ENCODE measurements around the gene DEFB121.

DNA sequence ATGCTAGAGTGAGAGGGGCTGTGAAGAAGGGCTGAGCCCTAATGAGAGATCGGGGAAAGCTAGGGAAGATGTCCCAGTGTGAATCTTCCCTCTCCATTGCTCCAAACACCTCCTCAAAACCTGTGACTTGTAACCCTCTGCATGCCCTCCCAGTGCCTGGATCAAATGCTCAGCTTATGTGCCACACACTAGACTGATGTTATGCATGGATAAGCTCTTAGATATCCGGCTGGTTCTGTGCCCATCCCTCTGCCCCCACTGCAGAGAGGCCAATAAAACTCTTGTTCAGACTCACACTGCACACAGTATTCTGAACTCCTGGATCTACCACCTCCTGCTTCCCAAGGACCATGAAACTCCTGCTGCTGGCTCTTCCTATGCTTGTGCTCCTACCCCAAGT lies 37.7 kb downstream of the DEFB121 start, which contains the start of gene DEFB118:
- TF ChIP-seq, protein P1, sequence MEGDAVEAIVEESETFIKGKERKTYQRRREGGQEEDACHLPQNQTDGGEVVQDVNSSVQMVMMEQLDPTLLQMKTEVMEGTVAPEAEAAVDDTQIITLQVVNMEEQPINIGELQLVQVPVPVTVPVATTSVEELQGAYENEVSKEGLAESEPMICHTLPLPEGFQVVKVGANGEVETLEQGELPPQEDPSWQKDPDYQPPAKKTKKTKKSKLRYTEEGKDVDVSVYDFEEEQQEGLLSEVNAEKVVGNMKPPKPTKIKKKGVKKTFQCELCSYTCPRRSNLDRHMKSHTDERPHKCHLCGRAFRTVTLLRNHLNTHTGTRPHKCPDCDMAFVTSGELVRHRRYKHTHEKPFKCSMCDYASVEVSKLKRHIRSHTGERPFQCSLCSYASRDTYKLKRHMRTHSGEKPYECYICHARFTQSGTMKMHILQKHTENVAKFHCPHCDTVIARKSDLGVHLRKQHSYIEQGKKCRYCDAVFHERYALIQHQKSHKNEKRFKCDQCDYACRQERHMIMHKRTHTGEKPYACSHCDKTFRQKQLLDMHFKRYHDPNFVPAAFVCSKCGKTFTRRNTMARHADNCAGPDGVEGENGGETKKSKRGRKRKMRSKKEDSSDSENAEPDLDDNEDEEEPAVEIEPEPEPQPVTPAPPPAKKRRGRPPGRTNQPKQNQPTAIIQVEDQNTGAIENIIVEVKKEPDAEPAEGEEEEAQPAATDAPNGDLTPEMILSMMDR (IDR thresholded peaks at IDR 0.05), result no peak
- no peak for TF ChIP-seq POLR2A (IDR thresholded peaks at IDR 0.05)

Data from heart left ventricle (tissue), 13 donors.